OCI-LY3 (cell line): ENCODE data around the gene SULT2B1.

Source experiments
- EZH2phosphoT487 ChIP-seq: fragments of 200-600 bp; shearing (Covaris generic); IDR thresholded peaks from 2 replicates; pipeline ENCODE4 v1.6.1; 2018; ENCODE audit warnings: antibody characterized with exemption, mixed run types, low read depth
- TF ChIP-seq, protein P1 (sequence below): fragments of 200-600, 300-600 bp; sonication (generic); IDR thresholded peaks from 2 replicates; pipeline ENCODE4 v1.5.1; 2014; ENCODE audit warnings: antibody characterized with exemption, low read length, low read depth

DNA sequence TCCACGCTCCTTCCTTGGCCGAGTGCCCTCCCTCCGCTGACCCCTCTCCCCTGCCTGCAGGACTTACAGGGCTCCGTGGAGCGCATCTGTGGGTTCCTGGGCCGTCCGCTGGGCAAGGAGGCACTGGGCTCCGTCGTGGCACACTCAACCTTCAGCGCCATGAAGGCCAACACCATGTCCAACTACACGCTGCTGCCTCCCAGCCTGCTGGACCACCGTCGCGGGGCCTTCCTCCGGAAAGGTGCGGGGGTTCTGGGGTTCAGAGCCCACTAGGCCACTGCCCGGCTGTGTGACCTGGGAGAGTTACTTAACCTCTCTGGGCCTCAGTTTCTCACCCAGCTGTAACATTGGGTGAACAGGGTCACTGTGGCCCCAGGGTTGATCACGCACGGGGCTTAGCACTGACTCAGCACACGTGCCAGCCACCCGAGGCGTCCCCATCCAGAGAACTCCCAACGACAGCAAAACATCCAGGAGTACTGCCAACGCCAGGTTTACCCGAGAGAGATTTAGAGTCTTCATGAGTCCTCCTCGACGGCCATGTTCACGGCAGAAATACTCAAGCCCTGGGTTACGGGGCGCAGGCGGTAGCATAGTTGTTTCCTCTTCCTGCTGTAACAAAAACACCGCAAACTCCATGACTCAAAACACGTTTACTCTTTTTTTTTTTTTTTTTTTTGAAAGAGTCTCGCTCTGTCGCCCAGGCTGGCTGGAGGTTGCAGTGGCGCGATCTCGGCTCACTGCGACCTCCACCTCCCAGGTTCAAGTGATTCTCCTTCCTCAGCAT, 44.9 kb downstream of the SULT2B1 start:
- TF ChIP-seq, protein P1, sequence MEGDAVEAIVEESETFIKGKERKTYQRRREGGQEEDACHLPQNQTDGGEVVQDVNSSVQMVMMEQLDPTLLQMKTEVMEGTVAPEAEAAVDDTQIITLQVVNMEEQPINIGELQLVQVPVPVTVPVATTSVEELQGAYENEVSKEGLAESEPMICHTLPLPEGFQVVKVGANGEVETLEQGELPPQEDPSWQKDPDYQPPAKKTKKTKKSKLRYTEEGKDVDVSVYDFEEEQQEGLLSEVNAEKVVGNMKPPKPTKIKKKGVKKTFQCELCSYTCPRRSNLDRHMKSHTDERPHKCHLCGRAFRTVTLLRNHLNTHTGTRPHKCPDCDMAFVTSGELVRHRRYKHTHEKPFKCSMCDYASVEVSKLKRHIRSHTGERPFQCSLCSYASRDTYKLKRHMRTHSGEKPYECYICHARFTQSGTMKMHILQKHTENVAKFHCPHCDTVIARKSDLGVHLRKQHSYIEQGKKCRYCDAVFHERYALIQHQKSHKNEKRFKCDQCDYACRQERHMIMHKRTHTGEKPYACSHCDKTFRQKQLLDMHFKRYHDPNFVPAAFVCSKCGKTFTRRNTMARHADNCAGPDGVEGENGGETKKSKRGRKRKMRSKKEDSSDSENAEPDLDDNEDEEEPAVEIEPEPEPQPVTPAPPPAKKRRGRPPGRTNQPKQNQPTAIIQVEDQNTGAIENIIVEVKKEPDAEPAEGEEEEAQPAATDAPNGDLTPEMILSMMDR = no peak
- TF ChIP-seq EZH2phosphoT487 = no peak
